ENCODE data around the gene NEURL2. TPM values are rescaled to one million over a fixed set of nuclear protein-coding genes. Genes with fewer than 3 reads are reported as not detected.

Gene NEURL2
- total RNA-seq, 1 experiment from 2014 or later, result 3.3 TPM

DNA sequence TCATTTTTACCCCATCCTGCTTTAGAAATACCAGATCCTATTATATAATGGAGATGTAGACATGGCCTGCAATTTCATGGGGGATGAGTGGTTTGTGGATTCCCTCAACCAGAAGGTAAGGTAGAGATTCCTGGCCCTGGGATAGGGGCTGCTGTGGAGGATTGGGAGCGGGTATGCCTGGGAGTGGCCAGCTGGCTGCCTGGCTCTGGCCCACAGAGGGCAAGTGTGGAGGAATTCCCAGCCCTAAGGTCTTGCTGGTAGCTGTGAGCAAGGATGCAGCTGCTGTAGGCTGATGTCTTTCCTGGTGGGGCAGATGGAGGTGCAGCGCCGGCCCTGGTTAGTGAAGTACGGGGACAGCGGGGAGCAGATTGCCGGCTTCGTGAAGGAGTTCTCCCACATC, 6.7 kb upstream of the NEURL2 start:
- no peak overlapping the region for H3K4me3 ChIP-seq (ENCODE audit: low read depth, low read length, poor library complexity, severe bottlenecking)
- ChIA-PET CTCF (no interaction called here), POLR2A (ENCODE audit: low non-redundant PET) (no interaction called here)
- no peaks in the 10 kb centered on the region for H3K4me1 ChIP-seq (ENCODE audit: insufficient read depth, low read length, poor library complexity, severe bottlenecking)
- intact Hi-C loops (cut with micrococcal nuclease; ENCODE audit: unreplicated experiment), result loop anchor here (10.0 kb wide), 1 partner anchor 67 kb away; no protein-coding TSS in a partner anchor
- H3K9me3 ChIP-seq (ENCODE audit: low read depth, low read length, poor library complexity, severe bottlenecking), result no peaks in the 10 kb centered on the region
- peaks cover 38% of the 10 kb centered on the region for H3K36me3 ChIP-seq (ENCODE audit: insufficient read depth, low read length, poor library complexity, severe bottlenecking)
- BruUV-seq (replicated peaks), result no TSS peak
- TF ChIP-seq EZH2 (IDR thresholded peaks at IDR 0.05; ENCODE audit: borderline replicate concordance, low read depth, low read length, poor library complexity, severe bottlenecking), result no peak
- TF ChIP-seq, protein P1, sequence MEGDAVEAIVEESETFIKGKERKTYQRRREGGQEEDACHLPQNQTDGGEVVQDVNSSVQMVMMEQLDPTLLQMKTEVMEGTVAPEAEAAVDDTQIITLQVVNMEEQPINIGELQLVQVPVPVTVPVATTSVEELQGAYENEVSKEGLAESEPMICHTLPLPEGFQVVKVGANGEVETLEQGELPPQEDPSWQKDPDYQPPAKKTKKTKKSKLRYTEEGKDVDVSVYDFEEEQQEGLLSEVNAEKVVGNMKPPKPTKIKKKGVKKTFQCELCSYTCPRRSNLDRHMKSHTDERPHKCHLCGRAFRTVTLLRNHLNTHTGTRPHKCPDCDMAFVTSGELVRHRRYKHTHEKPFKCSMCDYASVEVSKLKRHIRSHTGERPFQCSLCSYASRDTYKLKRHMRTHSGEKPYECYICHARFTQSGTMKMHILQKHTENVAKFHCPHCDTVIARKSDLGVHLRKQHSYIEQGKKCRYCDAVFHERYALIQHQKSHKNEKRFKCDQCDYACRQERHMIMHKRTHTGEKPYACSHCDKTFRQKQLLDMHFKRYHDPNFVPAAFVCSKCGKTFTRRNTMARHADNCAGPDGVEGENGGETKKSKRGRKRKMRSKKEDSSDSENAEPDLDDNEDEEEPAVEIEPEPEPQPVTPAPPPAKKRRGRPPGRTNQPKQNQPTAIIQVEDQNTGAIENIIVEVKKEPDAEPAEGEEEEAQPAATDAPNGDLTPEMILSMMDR (conservative IDR thresholded peaks at IDR 0.05; ENCODE audit: low read depth, low read length), result no peak
- no peaks in the 10 kb centered on the region for H3K27me3 ChIP-seq (replicated peaks; ENCODE audit: insufficient read depth, low read depth, low read length, poor library complexity)
- H3K27ac ChIP-seq (ENCODE audit: low read depth, low read length, poor library complexity, severe bottlenecking), result no peak overlapping the region
- no peak for DNase-seq (ENCODE audit: low spot score)

DNA sequence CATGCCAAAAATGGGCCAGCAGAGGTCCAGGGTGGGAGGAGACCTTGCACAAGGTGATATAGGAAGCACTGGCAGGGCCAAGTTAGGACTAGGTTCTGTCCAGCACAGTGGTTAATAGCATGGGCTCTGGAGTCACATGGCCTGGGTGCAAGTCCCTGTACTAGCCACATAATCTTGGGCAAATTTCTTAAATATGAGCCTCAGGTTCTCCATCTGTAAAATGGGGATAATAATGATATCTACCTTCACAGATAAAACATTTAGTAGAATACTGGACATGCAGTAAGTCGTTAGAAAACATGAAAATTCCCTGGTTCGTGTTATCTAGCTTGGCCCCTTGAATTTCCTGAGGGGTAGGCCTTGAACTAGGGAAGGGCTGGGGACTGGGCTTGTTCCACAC, 6.3 kb upstream of the NEURL2 start:
- Histone ChIP-seq H3K4me3 (ENCODE audit: low read depth, low read length, poor library complexity, severe bottlenecking) (no peak overlapping the region), H3K27ac (ENCODE audit: low read depth, low read length, poor library complexity, severe bottlenecking) (no peak overlapping the region), H3K4me1 (ENCODE audit: insufficient read depth, low read length, poor library complexity, severe bottlenecking) (peaks cover 1% of the 10 kb centered on the region), H3K36me3 (ENCODE audit: insufficient read depth, low read length, poor library complexity, severe bottlenecking) (peaks cover 38% of the 10 kb centered on the region), H3K9me3 (ENCODE audit: low read depth, low read length, poor library complexity, severe bottlenecking) (no peaks in the 10 kb centered on the region), H3K27me3 (replicated peaks; ENCODE audit: insufficient read depth, low read depth, low read length, poor library complexity) (no peaks in the 10 kb centered on the region)
- intact Hi-C loops (cut with micrococcal nuclease; ENCODE audit: unreplicated experiment), result loop anchor here (10.0 kb wide), 1 partner anchor 68 kb away; no protein-coding TSS in a partner anchor
- BruUV-seq (replicated peaks), result no TSS peak
- ChIA-PET CTCF (no interaction called here), POLR2A (ENCODE audit: low non-redundant PET) (no interaction called here)
- DNase-seq (ENCODE audit: low spot score), result no peak
- TF ChIP-seq, protein P1 (conservative IDR thresholded peaks at IDR 0.05; ENCODE audit: low read depth, low read length), result no peak
- TF ChIP-seq EZH2 (IDR thresholded peaks at IDR 0.05; ENCODE audit: borderline replicate concordance, low read depth, low read length, poor library complexity, severe bottlenecking), result no peak

DNA sequence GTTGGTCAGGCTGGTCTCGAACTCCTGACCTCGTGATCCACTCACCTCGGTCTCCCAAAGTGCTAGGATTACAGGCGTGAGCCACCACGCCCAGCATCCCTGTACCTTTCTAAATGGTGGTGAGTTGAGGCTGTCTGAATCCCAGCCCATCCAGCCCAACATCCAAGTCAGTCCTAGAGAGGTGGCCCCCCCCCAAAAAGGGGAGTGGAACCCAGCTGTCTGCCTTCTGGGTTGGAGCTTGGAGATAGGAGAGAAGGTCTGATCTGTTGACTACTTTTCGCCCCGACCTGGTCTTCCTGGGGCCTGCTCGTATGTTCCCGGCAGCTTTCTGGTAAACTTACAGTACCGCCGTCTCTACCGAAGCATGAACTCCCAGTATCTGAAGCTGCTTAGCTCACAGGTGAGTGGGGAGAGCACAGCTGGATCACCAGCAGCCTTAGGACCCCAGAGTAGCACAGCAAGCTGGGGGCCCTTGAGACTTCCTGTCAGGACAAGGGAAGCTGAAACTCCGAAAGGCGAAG, 5.7 kb upstream of the NEURL2 start:
- peaks cover 33% of the 10 kb centered on the region for H3K36me3 ChIP-seq (ENCODE audit: insufficient read depth, low read length, poor library complexity, severe bottlenecking)
- CTCF ChIA-PET, result no interaction called here
- no peaks in the 10 kb centered on the region for H3K27me3 ChIP-seq (replicated peaks; ENCODE audit: insufficient read depth, low read depth, low read length, poor library complexity)
- DNase-seq (ENCODE audit: low spot score), result no peak
- POLR2A ChIA-PET (ENCODE audit: low non-redundant PET), result no interaction called here
- peaks cover 7% of the 10 kb centered on the region for H3K4me1 ChIP-seq (ENCODE audit: insufficient read depth, low read length, poor library complexity, severe bottlenecking)
- no TSS peak for BruUV-seq (replicated peaks)
- TF ChIP-seq EZH2 (IDR thresholded peaks at IDR 0.05; ENCODE audit: borderline replicate concordance, low read depth, low read length, poor library complexity, severe bottlenecking), result no peak
- TF ChIP-seq, protein P1 (conservative IDR thresholded peaks at IDR 0.05; ENCODE audit: low read depth, low read length), result no peak
- no peak overlapping the region for H3K4me3 ChIP-seq (ENCODE audit: low read depth, low read length, poor library complexity, severe bottlenecking)
- H3K9me3 ChIP-seq (ENCODE audit: low read depth, low read length, poor library complexity, severe bottlenecking), result no peaks in the 10 kb centered on the region
- intact Hi-C loops (cut with micrococcal nuclease; ENCODE audit: unreplicated experiment), result loop anchor here (10.0 kb wide), 1 partner anchor 68 kb away; no protein-coding TSS in a partner anchor
- no peak overlapping the region for H3K27ac ChIP-seq (ENCODE audit: low read depth, low read length, poor library complexity, severe bottlenecking)

All from A673 (cell line).